HG02642 (cell line): ENCODE measurements around the gene SLC39A13.

Experiments used
- ATAC-seq: cut with Tn5 transposase; IDR thresholded peaks from one replicate; pipeline ENCODE4 v1.9.1; 2021; ENCODE audit warnings: mild to moderate bottlenecking; ENCODE audit not compliant: unreplicated experiment, poor library complexity

SLC39A13 gene

GRCh38 chr11:47418454-47419259, 10.3 kb downstream of the SLC39A13 start:
- no peak for ATAC-seq

GRCh38 chr11:47425611-47426010, 17.2 kb downstream of the SLC39A13 start:
- no peak for ATAC-seq

- ATAC-seq = peak; percentile 91
Measured at GRCh38 chr11:47426062-47426956, 17.9 kb downstream of the SLC39A13 start, which contains the start of gene PSMC3. PSMC3 (minus strand) TSS chr11:47426439; CDS start chr11:47426279, 160 bp downstream.

GRCh38 chr11:47430524-47430923, 22.1 kb downstream of the SLC39A13 start:
- ATAC-seq = no peak

DNA sequence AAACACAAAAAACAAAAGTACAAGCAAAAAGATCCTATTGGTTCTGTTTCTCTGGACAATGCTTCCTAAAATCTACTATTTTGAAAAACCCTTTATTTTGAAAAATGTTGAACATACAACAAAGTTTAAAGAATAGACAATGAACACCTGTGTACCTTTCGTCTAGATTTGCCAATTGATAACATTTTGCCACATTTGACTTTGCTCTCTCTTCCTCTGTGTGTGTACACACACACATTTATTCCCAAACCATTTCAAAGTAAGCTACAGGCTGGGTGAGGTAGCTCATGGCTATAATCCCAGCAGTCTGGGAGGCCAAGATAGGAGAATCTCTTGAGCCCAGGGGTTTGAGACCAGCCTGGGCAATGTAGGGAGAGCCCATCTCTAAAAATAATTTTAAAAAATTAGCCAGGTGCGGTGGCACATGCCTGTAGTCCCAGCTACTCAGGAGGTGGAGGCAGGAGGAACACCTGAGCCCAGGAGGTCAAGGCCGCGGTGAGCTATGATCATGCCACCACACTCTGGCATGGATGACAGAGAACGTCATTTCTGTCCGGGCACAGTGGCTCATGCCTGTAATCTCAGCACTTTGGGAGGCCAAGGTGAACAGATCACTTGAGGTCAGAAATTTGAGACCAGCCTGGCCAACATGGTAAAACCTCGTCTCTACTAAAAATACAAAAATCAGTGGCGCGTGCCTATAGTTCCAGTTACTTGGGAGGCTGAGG, 23.1 kb downstream of the SLC39A13 start:
- ATAC-seq = no peak

DNA sequence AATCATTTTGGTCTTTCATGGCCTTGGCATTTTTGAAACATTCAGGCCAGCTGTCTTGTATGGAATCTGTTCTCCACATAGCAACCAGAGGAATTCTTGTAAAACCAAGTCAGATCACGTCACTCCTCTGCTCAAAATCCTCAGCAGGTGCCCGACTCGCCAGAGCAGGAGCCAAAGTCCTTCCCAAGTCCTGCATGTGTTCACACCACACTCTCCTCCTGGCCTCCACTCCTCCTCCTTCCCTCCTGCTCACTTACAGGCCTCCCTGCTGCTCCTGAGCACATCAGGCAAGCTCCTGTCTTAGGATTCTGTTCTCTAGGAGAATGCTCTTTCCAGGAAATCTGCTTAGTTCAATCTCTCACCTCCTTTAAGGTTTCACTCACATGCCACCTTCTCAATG, 24.8 kb downstream of the SLC39A13 start:
- no peak for ATAC-seq

DNA sequence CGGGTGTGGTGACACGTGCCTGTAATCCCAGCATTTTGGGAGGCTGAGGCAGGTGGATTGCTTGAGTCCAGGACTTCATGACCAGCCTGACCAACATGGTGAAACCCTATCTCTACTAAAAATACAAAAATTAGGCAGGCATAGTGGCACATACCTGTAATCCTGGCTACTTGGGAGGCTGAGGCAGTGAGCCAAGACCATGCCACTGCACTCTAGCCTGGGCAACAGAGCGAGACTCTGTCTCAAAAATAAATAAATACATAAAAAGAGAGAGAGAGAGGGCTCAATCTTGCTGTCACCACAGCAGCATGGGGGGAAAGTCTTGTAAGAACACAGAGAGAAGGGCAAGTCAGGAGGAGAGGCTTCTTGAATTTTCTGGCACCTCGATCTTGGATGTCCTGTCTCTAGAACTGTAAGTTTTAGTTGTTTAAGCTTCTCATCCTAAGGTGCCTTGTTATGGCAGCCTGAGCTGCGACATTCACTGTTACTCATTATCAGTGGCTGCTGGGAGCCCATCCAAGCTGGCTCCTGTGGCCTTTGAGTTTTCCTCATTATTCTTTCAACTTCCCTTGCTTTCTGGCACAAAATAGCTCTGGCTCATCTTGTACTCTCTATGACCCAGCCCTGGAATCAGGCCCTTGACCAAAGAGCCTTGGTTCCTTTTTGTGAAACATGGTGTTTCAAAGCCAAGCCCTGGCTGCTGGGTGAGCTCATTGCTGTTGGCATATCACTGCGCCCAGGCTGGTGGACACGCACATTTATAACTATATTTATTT, 25.8 kb downstream of the SLC39A13 start:
- no peak for ATAC-seq

- ATAC-seq = no peak
Measured at GRCh38 chr11:47435687-47436086, 27.3 kb downstream of the SLC39A13 start.

DNA sequence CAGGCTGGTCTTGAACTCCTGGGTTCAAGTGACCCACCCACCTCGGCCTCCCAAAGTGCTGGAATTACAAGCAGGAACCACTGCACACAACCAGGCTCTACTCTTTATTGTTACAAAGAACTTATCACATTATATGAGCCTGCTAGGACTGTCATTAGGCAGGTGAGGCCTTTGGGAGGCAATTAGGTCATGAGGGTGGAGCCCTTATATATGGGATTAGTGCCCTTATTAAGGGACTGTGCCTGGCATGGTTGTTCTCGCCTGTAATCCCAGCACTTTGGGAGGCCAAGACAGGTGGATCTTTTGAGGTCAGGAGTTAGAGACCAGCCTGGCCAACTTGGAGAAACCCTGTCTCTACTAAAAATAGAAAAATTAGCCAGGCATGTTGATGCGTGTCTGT, 28.3 kb downstream of the SLC39A13 start:
- no peak for ATAC-seq

- no peak for ATAC-seq
Measured at GRCh38 chr11:47437218-47437745, 28.9 kb downstream of the SLC39A13 start.

DNA sequence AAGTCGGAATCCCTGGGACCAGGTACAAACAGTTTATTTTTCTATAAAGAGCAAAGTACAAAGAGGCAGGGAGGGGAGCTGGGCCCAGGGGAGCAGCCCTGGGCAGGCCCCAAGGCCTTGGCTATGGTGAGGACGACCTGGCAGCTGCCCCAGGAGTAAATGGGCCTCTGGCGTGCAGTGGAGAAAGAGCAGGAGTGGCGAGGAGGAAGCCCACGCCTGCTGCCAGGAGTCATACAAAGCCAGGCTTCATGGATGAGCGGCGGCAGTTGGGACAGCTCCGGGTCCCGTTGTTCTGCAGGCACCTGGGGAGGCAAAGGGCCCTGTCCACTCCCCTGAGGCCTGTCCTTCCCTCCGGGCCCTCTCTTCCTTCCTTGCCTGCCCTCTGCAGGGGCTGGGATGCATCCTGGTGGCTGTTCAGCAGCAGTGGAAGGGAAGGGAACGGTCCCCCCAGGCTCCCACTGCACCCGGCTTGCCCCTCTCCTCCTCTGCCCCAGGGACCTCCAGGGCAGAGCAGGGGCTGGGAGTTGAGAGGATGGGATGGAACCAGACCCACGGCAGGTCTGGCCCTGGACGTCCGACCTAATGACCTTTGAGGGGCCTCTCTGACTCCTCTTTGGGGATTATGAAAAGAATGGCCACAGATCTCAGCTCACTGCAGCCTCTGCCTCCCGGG, 29.5 kb downstream of the SLC39A13 start:
- no peak for ATAC-seq

DNA sequence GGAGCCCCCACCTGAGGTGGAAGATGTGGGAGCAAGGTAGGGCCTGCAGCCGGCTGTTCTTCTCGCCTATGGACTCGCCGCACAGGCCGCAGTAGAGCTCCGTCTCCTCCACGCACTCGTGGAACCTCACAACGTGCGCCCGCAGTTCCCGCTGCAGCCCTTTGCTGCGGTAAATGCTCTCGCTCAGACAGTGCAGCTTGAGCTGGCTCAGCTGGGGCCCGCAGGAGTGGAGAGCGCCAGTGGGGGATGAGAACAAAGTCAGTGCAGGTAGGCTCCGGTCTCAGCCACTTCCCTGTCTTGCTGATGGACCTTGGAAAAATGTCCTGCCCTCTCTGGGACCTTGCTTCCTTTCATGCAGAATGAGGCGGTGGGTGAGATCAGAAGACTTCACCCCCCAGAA, 30.3 kb downstream of the SLC39A13 start:
- no peak for ATAC-seq

GRCh38 chr11:47440054-47440476, 31.7 kb downstream of the SLC39A13 start:
- ATAC-seq = no peak

GRCh38 chr11:47441421-47441820, 33.0 kb downstream of the SLC39A13 start:
- ATAC-seq = no peak

DNA sequence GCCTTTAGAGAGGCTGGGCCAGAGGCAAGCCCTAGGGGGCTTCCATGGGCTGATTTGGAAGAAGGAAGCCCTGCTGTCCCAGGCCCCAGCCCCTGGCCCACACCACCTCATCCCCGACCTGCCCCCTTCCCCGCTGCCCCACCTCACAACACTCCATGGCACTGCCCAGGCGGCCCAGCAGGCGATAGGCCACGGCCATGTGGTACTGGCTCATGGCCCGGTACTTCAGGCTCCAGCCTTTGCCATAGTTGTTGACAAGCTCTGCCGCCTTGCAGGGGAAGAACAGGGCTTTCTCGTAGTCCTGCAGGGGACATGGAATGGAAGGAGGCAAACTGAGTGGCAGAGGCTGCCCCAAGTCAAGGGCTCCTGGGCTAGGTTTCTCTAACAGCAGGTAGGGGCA, 34.1 kb downstream of the SLC39A13 start:
- ATAC-seq = no peak

- ATAC-seq = no peak
Measured at GRCh38 chr11:47443028-47443700, 34.8 kb downstream of the SLC39A13 start.

DNA sequence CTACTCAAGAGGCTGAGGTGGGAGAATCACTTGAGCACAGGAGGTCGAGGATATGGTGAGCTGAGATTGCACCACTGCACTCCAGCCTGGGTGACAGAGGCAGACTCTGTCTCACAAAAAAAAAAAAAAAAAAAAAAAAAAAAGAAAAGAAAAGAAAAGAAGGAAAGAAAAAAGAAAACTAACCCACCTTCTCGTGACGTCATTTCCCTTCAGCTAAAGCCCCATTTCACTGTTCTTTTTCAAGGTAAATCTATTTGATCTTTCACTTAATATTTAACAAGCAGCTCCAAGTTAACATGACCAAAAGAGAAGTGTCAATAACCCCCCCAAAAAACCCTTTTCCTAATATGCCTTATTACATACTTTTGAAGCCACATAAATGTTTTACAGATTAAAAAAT, 35.4 kb downstream of the SLC39A13 start:
- ATAC-seq = no peak

DNA sequence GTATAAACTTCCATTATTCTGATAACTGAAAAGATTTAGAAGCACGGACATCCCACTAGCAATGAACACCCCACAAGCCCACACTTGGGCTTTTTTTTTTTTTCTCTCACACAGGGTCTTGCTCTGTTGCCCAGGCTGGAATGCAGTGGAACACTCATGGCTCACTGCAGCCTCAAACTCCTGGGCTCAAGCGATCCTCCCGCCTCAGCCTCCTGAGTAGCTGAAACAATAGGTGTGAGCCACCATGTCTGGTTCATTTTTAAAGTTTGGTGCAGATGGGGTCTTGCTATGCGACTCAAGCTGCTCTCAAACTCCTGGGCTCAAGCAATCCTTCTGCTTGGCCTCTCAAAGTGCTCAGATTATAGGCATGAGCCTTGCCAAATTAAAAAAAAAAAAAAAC, 37.5 kb downstream of the SLC39A13 start:
- ATAC-seq = no peak

- ATAC-seq = no peak
Measured at GRCh38 chr11:47446833-47447232, 38.4 kb downstream of the SLC39A13 start.
